HG03103 (cell line): ENCODE results near the gene CEP128.
"Not testable (repeated sequence)": the region's sequence is repeated elsewhere in the genome, so short reads cannot be mapped to it uniquely, and the experiment has no call there.

Experiments
- ATAC-seq: cut with Tn5 transposase; IDR thresholded peaks from one replicate; pipeline ENCODE4 v1.9.1; 2021; ENCODE audit warnings: low read depth; ENCODE audit not compliant: unreplicated experiment

The CEP128 gene

DNA sequence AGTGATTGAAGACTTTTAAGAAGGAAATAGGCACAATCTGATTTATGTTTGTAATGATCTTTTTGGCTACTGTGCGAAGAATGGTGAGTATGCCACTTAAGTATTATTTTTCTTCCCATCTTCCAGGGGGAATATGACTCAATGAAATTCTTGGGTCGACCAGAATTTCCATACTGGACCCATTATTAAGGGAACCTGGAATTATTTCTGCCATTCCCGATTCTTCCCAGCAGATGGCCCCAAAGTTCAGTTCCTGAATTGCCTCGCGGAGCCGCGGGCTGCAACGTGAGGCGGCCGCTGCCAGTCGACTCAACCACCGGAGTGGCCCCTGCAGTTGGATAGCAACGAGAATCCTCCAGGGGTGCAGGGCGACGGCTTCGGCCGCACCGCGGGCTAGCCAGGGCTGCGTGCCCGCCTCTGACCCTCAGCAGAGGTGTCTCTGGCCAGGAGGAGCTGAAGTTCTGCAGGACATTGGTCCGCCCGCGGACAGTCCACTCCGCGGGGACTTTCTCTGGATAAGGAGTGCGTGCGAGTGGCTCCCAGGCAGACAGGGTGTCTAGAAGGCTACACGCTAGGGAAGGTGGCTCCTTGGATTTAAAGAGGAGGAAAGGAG, 13.3 kb upstream of the CEP128 start:
- ATAC-seq, result no peak

- ATAC-seq, result not testable (repeated sequence)
Measured at GRCh38 chr14:80953211-80953610, 11.7 kb upstream of the CEP128 start.

- no peak for ATAC-seq
Measured at GRCh38 chr14:80951491-80951890, 10.0 kb upstream of the CEP128 start.

DNA sequence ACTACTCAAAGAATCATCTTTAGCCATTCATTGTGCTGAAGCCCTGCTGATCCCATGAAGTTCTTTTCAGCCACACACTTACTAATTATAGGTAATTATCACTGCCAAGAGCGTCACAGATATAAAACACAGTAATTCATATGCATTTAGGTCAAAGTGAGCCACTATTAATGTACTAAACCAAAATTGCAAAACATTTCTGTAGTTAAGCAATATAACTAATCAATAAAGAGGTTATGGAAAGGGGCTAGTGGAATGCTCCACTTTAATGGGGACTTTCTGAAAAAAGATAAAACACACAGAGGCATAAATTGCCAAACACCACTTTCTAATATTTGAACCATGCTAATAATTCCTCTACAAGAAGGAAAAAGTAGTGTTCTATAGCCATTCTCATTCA, 6.8 kb upstream of the CEP128 start:
- ATAC-seq, result no peak

DNA sequence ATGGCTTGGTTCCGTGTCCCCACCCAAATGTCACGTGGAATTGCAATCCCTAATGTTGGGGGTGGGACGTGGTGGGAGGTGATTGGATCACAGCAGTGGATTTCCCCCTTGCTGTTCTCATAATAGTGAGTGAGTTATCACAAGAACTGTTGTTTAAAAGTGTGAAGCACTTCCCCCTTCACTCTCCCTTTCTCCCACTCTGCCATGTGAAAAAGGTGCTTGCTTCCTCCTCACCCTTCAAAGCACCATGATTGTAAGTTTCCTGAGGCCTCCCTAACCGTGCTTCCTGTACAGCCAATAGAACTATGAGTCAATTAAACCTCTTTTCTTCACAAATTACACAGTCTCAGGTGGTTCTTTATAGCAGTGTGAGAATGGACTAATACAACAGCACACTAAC, 5.3 kb upstream of the CEP128 start:
- ATAC-seq, result no peak

DNA sequence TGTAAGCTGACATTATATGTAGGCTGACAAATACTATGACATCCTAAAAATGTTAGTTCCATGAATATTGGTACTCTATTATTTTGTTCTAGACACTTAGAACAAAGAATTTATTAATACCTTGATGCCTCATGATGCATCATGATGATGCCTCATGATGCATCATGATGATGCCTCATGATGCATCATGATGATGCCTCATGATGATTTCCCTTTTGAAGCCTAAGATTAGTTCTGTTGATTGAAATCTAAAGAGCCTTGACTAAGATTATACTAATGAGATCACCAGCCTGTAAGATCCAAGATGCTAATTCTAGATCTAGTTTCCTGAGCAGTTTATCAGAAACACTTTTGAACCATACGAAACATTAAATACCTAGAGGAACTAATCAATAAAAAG, 4.6 kb upstream of the CEP128 start:
- ATAC-seq, result no peak

- ATAC-seq, result no peak
Measured at GRCh38 chr14:80944861-80945617, 3.5 kb upstream of the CEP128 start.

DNA sequence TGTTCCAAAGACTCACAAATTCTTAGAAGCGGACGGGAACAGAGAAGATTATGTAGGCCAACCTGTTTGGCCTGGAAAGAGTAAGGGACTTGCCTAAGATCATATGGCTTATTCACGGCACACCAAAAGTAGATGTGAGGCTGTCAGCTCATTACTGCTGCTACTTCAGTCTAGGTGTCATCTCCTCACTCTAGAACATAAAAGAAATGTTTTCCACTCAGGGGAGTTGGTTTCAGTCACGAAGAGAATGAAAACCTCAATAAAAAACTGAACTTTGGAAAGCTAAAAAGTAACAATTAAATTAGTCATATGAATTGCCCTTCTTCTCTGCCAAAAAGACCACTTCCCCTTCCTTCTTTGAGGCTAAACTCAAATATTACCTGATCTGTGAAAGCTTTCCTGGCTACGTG, 658 bp upstream of the CEP128 start:
- peak; percentile 16 for ATAC-seq

- ATAC-seq, result no peak
Measured at GRCh38 chr14:80940146-80940545, 1.4 kb downstream of the CEP128 start.

- ATAC-seq, result no peak
Measured at GRCh38 chr14:80933686-80934085, 7.9 kb downstream of the CEP128 start.

DNA sequence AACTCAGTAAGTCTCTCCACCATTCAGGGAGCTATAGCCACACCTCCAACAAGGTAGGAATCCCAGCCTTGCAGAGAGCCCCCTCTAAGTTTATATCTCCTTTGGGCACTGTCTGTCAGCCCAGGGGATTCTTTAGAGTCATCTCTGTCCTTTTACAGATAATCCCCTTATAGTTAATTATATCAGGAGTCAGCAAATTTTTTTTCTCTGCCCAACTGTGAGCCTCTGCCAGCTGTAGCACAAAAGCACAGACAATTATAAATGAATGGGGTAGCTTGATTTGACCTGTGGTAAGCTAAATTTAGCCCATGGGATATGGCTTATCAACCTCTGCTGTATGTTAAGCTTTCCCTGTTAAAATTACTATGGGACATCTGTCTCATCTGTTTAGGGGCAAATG, 8.3 kb downstream of the CEP128 start:
- ATAC-seq, result no peak

GRCh38 chr14:80930836-80931389, 10.6 kb downstream of the CEP128 start:
- ATAC-seq, result peak; percentile 97

DNA sequence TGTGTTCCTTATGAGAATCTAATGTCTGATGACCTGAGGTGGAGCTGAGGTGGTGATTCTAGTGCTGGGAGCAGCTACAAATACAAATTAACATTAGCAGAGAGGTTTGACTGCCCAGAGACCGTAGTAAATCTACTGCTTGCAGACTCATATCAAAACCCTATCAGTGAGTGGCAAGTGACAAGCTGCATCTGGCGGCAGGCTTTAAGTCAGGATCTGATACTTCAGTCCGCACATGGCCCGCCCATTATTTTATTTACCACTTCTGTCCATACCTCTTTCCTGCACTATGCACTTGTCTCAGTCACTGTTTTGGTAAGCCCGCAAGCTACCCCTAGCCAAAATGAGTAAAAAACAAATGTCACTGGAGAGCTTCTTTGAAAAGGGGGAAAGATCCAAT, 11.4 kb downstream of the CEP128 start:
- no peak for ATAC-seq

GRCh38 chr14:80927083-80927989, 14.2 kb downstream of the CEP128 start:
- ATAC-seq, result no peak

GRCh38 chr14:80926397-80927082, 15.0 kb downstream of the CEP128 start:
- no peak for ATAC-seq

DNA sequence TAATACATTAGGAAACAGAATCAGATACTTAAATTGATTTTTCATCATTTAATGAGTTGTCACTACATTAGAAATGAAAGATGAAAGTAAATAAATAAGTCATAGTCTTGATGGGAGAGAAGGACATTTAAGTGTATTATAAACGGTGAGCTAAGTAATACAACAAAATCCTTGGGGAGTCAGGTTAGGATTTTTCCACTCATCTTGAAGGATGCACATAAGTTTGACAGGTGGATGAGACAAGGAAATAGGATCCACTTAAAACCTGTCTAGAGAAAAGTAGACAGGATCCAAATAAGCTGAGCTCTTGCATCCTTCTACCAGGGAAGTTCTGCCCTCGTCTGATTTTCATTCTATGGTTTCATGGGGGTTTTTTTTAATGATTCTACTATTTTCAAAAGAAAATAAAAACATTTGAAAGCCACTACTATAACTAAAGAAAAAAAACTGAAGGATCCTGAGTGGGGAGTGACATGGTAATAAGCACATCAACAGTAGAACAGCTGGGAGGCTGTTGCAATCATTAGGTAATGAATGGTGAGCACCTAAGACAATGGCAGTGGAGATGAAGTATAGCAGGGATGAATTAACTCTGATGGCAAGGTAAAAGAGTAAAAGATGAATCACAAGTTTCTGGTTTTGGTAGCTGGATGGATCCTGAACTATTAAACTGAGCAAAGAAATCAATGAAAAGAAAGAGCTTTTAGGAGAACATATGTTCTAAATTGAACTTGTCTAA, 17.0 kb downstream of the CEP128 start:
- ATAC-seq, result no peak

DNA sequence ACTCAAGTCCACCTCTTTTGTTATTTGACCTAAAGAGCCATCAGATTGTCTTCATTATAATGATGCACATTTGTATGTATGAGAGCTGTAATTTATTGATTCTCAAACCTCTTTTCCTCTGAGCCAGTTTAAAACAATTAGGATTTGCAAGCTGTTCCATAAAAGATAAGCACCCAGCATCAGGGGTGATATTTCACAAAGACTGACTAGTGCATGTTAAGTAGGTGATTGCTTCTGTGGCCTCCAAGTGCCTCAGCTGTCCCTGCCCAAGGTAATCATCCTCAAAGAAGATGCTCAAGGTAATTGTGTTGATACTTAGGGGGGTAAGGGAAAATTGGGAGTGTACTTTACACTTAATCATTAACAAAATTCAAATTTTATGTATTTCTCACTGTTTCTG, 18.2 kb downstream of the CEP128 start:
- no peak for ATAC-seq

- no peak for ATAC-seq
Measured at GRCh38 chr14:80919622-80920021, 21.9 kb downstream of the CEP128 start.

DNA sequence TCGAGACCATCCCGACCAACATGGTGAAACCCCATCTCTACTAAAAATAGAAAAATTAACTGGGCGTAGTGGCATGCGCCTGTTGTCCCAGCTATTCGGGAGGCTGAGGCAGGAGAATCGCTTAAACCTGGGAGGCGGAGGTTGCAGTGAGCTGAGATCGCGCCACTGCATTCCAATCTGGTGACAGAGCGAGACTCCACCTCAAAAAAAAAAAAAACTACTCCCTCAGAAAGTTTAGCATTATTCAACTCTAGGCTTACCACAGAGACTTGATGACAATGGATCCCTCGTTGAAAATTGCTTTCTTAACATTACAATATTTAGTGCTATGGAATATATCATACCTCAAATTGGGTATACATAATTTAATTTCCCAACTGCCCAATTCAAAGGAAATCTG, 29.5 kb downstream of the CEP128 start:
- ATAC-seq, result not testable (repeated sequence)

- no peak for ATAC-seq
Measured at GRCh38 chr14:80906946-80907345, 34.6 kb downstream of the CEP128 start.
